ENCODE measurements around the gene PAQR3.

- TF ChIP-seq ARNTL (CRISPR knock-in tag; IDR thresholded peaks at IDR 0.05; ENCODE audit: borderline replicate concordance, low read depth) (no peak), ZFP3 (CRISPR knock-in tag; IDR thresholded peaks at IDR 0.05) (no peak), BACH2 (CRISPR knock-in tag; IDR thresholded peaks at IDR 0.05; ENCODE audit: borderline replicate concordance) (no peak), ZFP30 (CRISPR knock-in tag; IDR thresholded peaks at IDR 0.05) (no peak), GLIS3 (CRISPR knock-in tag; IDR thresholded peaks at IDR 0.05) (no peak), PATZ1 (CRISPR knock-in tag; IDR thresholded peaks at IDR 0.05; ENCODE audit: borderline replicate concordance) (no peak), ESRRG (CRISPR knock-in tag; IDR thresholded peaks at IDR 0.05) (no peak), ZC3H10 (CRISPR knock-in tag; IDR thresholded peaks at IDR 0.05) (no peak), RARB (CRISPR knock-in tag; IDR thresholded peaks at IDR 0.05) (no peak), OSR1 (CRISPR knock-in tag; IDR thresholded peaks at IDR 0.05) (no peak), ZNF70 (CRISPR knock-in tag; IDR thresholded peaks at IDR 0.05) (no peak), TCF4 (CRISPR knock-in tag; IDR thresholded peaks at IDR 0.05; ENCODE audit: borderline replicate concordance) (no peak), TOX (CRISPR knock-in tag; IDR thresholded peaks at IDR 0.05; ENCODE audit: borderline replicate concordance) (no peak), PPARA (CRISPR knock-in tag; IDR thresholded peaks at IDR 0.05; ENCODE audit: borderline replicate concordance) (no peak)
Observed at GRCh38 chr4:78901882-78902281, 37.4 kb downstream of the PAQR3 start.

Measured in SK-N-SH treated with all-trans-retinoic acid at 6 μM for 48 hours (cell line).